GM10266 (cell line): Measurements from ENCODE around the gene MAP2K1.
"Not testable (repeated sequence)": the region's sequence is repeated elsewhere in the genome, so short reads cannot be mapped to it uniquely, and the experiment has no call there.

Experiments used
- DNase-seq: peaks from one replicate; pipeline ENCODE4 v3.0.0; 2012; ENCODE audit errors: extremely low spot score
- TF ChIP-seq, protein P1 (sequence below): IDR thresholded peaks from 2 replicates; pipeline ENCODE4 v1.5.1; 2012; ENCODE audit warnings: mild to moderate bottlenecking, low read depth; ENCODE audit not compliant: control insufficient read depth, insufficient read depth; ENCODE audit errors: missing control alignments

Gene MAP2K1

DNA sequence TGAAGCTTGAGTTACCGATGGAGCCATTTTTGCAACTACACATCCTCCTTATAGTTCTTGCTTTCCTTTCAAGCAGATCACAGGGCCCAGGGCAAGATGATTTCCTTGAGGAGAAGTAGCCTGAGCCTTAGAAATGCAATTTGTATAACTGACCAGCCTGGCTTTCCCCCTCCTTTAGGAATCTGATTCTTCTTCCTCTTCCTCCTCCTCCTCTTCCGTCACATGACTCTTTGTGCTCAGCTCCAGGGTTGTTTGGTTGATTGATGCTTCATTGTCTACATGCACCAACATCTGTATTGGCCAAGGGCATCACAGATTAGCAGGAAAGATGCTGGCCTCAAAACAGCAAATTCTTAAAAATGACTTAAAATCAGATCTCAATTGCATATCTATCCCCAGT lies 107.5 kb downstream of the MAP2K1 start:
- TF ChIP-seq, protein P1, sequence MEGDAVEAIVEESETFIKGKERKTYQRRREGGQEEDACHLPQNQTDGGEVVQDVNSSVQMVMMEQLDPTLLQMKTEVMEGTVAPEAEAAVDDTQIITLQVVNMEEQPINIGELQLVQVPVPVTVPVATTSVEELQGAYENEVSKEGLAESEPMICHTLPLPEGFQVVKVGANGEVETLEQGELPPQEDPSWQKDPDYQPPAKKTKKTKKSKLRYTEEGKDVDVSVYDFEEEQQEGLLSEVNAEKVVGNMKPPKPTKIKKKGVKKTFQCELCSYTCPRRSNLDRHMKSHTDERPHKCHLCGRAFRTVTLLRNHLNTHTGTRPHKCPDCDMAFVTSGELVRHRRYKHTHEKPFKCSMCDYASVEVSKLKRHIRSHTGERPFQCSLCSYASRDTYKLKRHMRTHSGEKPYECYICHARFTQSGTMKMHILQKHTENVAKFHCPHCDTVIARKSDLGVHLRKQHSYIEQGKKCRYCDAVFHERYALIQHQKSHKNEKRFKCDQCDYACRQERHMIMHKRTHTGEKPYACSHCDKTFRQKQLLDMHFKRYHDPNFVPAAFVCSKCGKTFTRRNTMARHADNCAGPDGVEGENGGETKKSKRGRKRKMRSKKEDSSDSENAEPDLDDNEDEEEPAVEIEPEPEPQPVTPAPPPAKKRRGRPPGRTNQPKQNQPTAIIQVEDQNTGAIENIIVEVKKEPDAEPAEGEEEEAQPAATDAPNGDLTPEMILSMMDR: no peak
- no peak for DNase-seq

DNA sequence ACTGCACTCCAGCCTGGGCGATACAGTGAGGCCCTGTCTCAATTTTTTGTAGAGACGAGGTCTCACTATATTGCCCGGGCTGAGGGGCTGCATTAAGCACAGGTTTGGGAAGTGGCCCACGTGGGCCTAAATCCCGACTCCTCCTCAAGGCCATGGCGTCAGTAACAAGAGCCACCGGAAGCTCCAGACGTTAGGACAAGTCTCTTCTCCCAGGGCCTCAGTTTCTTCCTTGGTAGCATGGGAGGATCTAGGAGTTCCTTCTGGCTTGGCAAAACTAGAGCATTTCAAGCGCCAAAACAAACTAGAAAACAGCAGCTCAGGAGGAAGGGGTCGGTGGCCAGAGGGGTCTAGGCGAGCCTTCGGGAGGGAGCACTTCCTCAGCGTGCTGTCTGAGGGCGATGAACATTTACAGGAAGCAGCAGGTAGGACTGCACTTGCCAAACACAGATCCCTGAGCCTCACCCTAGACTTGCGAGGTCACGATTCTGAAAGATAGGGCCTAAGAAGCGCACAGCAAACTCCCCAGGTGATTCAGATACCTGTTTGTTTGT lies 110.3 kb downstream of the MAP2K1 start:
- DNase-seq: no peak
- TF ChIP-seq, protein P1: no peak

DNA sequence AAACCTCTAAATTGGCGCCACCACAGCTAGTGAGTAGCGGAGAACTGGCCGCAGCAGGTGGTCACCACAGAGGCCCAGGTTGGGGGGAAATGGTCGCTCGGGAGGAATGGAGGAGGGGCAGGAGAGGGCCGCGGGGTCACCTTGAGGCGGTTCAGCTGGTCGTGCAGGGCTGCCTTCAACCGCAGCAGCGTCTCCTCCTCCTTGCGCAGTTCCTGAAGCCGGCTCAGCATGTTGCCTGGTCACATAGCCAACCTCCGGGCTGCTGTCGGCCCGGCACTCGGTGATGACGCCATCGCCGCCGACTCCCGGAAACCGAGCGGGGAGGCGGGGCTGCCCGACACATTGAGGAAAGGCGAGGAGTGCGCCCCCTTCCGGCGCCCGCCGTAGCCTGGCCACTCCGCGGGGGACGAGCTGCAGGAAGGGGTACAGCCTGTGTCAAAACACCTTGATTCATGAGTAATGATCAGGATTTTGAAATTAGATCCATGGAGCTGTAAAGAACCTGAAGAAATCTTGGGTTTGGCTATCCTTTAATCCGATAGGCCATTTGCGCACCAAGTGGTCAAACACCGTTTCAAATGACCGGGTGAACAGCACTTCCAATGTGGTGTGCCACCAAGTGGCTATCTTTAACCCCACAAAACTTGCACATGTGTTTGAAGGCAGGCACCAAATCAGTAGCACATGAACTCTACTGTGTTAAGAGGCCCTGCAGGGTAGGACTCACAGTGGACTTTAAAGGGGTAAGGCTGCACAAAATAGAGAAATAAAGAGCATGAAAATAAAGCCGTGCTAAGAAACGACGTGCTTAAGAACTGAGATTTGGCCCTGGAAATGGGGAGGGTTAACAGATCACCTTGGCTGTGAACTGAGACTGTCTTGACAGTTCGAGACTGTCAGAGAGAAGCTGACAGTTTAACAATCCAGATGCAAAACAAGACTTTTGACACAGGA lies 111.1 kb downstream of the MAP2K1 start, which contains the start of gene SNAPC5:
SNAPC5 (minus strand) TSS at position 261 of the 954 bp plus-strand sequence; CDS start at position 230, 31 bp downstream.
- TF ChIP-seq, protein P1: peak; percentile 91
- DNase-seq: peak; percentile 84

DNA sequence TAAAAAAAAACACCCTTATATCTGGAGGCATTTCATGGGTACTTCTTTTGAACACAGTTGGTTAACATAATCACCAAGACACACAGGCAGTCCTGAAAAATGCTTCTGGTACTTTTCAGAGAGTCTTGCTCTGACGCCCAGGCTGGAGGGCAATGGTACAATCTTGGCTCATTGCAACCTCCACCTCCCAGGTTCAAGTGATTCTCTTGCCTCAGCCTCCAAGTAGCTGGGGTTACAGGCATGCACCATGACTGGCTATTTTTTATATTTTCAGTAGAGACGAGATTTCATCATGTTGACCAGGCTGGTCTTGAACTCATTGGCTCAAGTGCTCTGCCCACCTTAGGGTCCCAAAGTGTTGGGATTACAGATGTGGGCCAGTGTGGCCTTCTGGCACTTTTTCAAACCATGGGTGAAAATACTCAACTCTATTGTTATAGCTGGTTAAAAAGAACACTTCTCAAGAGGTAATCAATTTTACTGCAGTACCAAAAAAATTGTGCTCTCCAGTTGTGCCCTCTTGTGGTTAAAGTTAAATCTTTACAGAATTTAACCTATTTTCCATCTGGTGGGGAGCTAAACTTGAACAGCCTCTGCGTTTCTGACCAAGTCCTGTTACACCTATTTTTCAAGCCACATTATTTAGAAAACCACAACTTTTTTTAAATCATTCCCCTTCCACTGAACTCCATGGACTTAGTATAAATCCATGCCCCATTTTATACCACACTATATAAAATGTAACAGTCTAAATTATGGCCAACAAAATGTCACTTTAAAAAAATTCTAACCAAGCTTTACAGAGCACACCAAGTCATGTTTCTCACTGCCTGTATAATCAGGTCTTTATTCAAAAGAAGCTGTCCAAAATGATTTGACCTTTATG lies 112.0 kb downstream of the MAP2K1 start:
- no peak for DNase-seq
- TF ChIP-seq, protein P1: peak; percentile 33

DNA sequence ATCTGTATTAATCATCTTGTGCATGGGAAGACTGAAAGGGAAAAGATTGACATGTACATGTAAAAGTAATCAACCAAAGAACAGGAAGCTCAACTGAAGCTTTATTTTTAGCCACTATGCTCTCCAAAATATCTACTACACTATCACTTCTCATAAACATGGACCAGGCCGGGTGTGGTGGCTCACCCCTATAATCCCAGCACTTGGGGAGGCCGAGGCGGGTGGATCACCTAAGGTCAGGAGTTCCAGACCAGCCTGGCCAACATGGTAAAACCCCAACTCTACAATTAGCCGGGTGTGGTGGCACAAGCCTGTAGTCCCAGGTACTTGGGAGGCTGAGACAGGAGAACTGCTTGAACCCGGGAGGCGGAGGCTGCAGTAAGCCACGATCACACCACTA lies 113.6 kb downstream of the MAP2K1 start:
- not testable (repeated sequence) for DNase-seq

DNA sequence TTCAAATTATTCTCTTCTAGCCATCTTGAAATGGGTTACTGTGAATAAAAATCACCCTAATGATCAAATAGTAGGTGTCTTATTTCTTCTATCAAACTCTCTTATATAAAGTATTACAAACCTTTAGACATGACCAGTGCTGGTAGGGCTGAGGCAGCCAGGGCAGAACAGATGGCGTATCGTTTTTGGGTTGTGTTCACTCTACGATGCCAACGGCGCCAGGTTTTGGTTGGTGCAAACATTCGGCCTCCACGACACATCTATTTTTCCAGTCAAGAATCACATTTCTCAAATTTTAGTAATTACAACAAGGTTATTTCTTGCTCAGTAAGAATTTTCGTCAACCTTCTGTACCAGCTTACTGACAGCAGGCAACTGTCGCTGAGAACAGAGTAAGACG lies 115.8 kb downstream of the MAP2K1 start:
- TF ChIP-seq, protein P1: no peak
- DNase-seq: no peak

DNA sequence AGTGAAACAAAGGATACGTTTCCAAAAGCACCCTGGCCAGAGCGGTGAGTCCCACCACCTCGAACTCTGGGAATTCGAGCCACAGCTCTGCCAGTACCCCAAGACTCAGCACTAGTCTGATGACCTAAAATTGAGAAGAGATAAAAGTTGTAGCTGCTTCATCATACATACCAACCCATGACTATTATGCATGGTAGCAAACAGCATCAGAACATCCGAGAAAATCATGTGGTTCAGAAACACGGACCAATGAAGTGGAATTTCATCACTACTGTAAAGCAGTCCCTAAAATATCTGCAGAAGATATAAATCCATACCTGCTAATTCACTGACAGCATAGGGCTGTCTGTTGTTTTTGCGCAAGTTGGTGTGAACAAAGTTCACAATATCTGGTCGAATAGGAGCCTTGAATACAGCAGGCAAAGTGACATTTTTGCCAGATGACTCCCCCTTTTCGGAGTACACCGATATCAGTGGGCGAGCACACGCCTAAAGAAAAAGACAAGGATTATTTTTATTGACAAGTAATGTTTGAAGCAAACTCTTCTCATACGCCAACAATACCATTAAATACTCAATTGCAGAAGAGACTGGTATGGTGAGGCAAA lies 116.4 kb downstream of the MAP2K1 start:
- not testable (repeated sequence) for DNase-seq
